Prostate gland (tissue), 2 donors: Measurements from ENCODE around the gene TBC1D3B.

Experiments
- CTCF ChIP-seq, 4 experiments: fragments of 200-600 bp in 2 of 4; fragments of 450-650 bp in 2 of 4; sonication (generic) in 2 of 4; IDR thresholded peaks; 1 replicate in 3 of 4; 2 replicates in 1 of 4; pipeline ENCODE4 v1.5.1; 2016 to 2019; ENCODE audit warnings: antibody characterized with exemption in 4 of 4, mild to moderate bottlenecking in 2 of 4, moderate library complexity in 2 of 4
- POLR2A ChIP-seq: fragments of 450-650 bp; IDR thresholded peaks from one replicate; pipeline ENCODE4 v1.6.1; 2016; ENCODE audit warnings: antibody characterized with exemption, mild to moderate bottlenecking

GRCh38 chr17:36197387-36197703, 20.9 kb upstream of the TBC1D3B start:
- TF ChIP-seq CTCF (IDR thresholded peaks at IDR 0.05) (no peak), POLR2A (no peak)
